Prostate gland (tissue), 2 donors: ENCODE data around the gene FKBP7. TPM values are rescaled to one million over a fixed set of nuclear protein-coding genes. Genes with fewer than 3 reads are reported as not detected.

Experiments used
- DNase-seq: peaks from one replicate; pipeline ENCODE4 v3.0.0-alpha.2; 2019; ENCODE audit warnings: low spot score
- H3K27ac ChIP-seq, 2 donors: fragments of 200-600 bp; sonication (generic); 2 replicates each; pipeline ENCODE4 v1.5.1; 2017 to 2019
- H3K27me3 ChIP-seq: fragments of 200-600 bp; sonication (generic); replicated peaks from 2 replicates; pipeline ENCODE4 v1.5.1; 2019; ENCODE audit not compliant: insufficient read depth
- H3K36me3 ChIP-seq, 2 donors: fragments of 200-600 bp; sonication (generic); 1 replicate in 1 of 2; 2 replicates in 1 of 2; pipeline versions ENCODE4 v1.5.1 to v1.8.1; 2017 to 2019
- H3K4me1 ChIP-seq: fragments of 200-600 bp; sonication (generic); replicated peaks from 2 replicates; pipeline ENCODE4 v1.5.1; 2019
- H3K4me3 ChIP-seq, 2 donors: fragments of 200-600 bp; sonication (generic); 2 replicates each; pipeline ENCODE4 v1.5.1; 2017 to 2019
- H3K9me3 ChIP-seq: fragments of 200-600 bp; sonication (generic); 2 replicates; pipeline ENCODE4 v1.5.1; 2017
- CTCF ChIP-seq, 4 experiments: fragments of 200-600 bp in 2 of 4; fragments of 450-650 bp in 2 of 4; sonication (generic) in 2 of 4; IDR thresholded peaks; 1 replicate in 3 of 4; 2 replicates in 1 of 4; pipeline ENCODE4 v1.5.1; 2016 to 2019; ENCODE audit warnings: antibody characterized with exemption in 4 of 4, mild to moderate bottlenecking in 2 of 4, moderate library complexity in 2 of 4
- POLR2A ChIP-seq: fragments of 450-650 bp; IDR thresholded peaks from one replicate; pipeline ENCODE4 v1.6.1; 2016; ENCODE audit warnings: antibody characterized with exemption, mild to moderate bottlenecking
- POLR2AphosphoS5 ChIP-seq: sonication (generic); formaldehyde crosslinking; IDR thresholded peaks from one replicate; pipeline ENCODE4 v1.6.1; 2017; ENCODE audit warnings: antibody characterized with exemption
- WGBS: methylation state at CpG from one replicate; pipeline ENCODE4 v1.1.5; 2018; 5-methylcytosine and 5-hydroxymethylcytosine counted together
- intact Hi-C: fragments of 100-400 bp; cut with DNase I; formaldehyde crosslinking; loops from one replicate; pipeline ENCODE4 v1.14.2; 2022
- total RNA-seq, 2 donors: library from RNA; depleted of rRNA; stranded (reverse); fragments of >200 nt; gene quantifications; one replicate each; pipeline ENCODE4 v1.1.0, GENCODE V29; 2016

The FKBP7 gene
- total RNA-seq, 2 donors from 2014 or later, result 6.0 to 12.5 TPM

- no peaks in the 10 kb centered on the region for H3K27me3 ChIP-seq
- DNase-seq, result no peak
- H3K4me1 ChIP-seq, result no peaks in the 10 kb centered on the region
- H3K27ac ChIP-seq, result peak overlapping the region; percentile 57 to 61
- H3K9me3 ChIP-seq, result no peaks in the 10 kb centered on the region
- WGBS, result 64% methylated on average over 8 of the region's 8 CpGs
- H3K36me3 ChIP-seq, result no peaks in the 10 kb centered on the region
- peak overlapping the region; percentile 40 to 47 for H3K4me3 ChIP-seq
- intact Hi-C loops, result no loop called here
- TF ChIP-seq POLR2A, result no peak
- TF ChIP-seq CTCF (IDR thresholded peaks at IDR 0.05), result no peak
- no peak for TF ChIP-seq POLR2AphosphoS5
Observed at GRCh38 chr2:178523596-178524134, 45.3 kb upstream of the FKBP7 start.

DNA sequence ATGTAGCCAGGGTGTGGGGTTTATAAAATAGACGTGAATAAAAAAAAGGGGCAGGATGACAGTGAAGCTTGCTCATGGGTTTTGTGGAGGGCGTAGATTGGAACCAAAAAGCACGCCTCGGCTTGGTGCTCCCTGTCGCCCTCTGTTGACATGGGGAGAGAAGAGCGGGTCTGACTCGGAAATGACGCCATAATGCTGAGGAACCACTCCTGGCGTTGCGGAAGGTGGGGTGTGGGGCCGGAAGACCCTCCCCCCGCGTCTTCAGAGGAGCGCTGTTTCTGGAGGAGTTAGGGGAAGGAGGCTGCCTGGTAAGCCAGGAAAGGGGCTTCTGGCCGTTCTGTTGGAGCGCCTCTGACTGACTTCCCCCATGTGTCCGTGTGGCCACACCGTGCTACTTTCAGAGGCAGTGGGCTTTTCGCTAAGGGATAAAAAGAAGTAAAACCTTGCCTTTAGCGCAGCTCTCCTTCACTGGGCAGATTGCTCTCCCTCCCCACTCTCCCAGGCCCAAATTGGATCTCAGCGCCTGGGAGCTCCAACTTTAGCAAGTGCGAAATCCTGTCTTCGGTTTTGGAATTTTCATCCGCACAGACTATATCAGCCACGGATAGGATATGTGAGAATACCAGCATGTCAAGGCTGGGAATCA lies 44.7 kb upstream of the FKBP7 start:
- H3K36me3 ChIP-seq, result no peaks in the 10 kb centered on the region
- H3K4me1 ChIP-seq, result no peaks in the 10 kb centered on the region
- peak overlapping the region; percentile 57 to 61 for H3K27ac ChIP-seq
- peak overlapping the region; percentile 40 to 47 for H3K4me3 ChIP-seq
- peak; percentile 67 for DNase-seq
- intact Hi-C loops, result no loop called here
- no peaks in the 10 kb centered on the region for H3K9me3 ChIP-seq
- peak; percentile 80 for TF ChIP-seq POLR2AphosphoS5
- peak in 3 of 4 experiments; percentile 45 to 79 (median 77) for TF ChIP-seq CTCF (IDR thresholded peaks at IDR 0.05)
- TF ChIP-seq POLR2A, result peak; percentile 63
- 25% methylated on average over 25 of the region's 25 CpGs for WGBS
- no peaks in the 10 kb centered on the region for H3K27me3 ChIP-seq

DNA sequence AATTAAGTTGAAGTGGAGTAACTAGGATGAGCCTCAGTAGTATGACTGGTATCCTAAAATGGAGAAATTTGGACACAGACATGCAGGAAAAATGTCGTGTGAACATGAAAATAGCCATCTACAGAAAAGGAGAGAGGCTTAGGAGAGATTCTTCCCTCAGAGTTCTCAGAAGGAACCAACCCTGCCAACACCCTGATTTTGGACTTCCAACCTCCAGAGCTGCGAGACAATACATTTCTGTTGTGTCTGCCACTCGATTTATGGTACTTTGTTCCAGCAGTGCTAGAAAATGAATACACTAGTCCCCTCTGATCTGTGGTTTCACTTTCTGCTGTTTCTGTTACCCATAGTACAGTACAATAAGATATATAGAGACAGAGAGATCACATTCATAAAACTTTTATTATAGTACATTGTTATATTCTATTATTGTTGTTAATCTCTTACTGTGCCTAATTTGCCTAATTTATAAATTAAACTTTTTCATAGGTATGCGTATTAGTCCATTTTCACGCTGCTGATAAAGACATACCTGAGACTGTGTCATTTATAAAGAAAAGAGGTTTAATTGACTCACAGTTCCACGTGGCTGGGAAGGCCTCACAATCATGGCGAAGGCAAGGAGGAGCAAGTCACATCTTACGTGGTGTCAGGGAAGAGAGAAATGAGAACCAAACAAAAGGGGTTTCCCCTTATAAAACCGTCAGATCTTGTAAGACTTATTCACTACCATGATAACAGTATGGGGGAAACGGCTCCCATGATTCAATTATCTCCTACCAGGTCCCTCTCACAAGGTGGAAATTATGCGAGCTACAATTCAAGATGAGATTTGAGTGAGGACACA lies 43.1 kb upstream of the FKBP7 start:
- WGBS, result 94% methylated on average over 11 of the region's 11 CpGs
- intact Hi-C loops, result no loop called here
- no peak overlapping the region for H3K4me3 ChIP-seq

GRCh38 chr2:178517496-178517895 lies 39.1 kb upstream of the FKBP7 start:
- WGBS, result 77% methylated on average over 1 of the region's 1 CpG
- no peak for DNase-seq
- TF ChIP-seq CTCF (IDR thresholded peaks at IDR 0.05), result no peak
- no peak for TF ChIP-seq POLR2AphosphoS5
- no peak for TF ChIP-seq POLR2A
- H3K9me3 ChIP-seq, result no peaks in the 10 kb centered on the region
- H3K4me1 ChIP-seq, result no peaks in the 10 kb centered on the region
- no peak overlapping the region for H3K4me3 ChIP-seq
- no peaks in the 10 kb centered on the region for H3K36me3 ChIP-seq
- H3K27me3 ChIP-seq, result no peaks in the 10 kb centered on the region
- H3K27ac ChIP-seq, result no peak overlapping the region
- intact Hi-C loops, result no loop called here

More for the DNA sequence above, 43.1 kb upstream of the FKBP7 start:
- no peaks in the 10 kb centered on the region for H3K4me1 ChIP-seq
- no peak overlapping the region for H3K27ac ChIP-seq
- no peaks in the 10 kb centered on the region for H3K36me3 ChIP-seq
- no peak for DNase-seq
- no peaks in the 10 kb centered on the region for H3K9me3 ChIP-seq
- no peaks in the 10 kb centered on the region for H3K27me3 ChIP-seq
- TF ChIP-seq CTCF (IDR thresholded peaks at IDR 0.05) (no peak), POLR2A (no peak), POLR2AphosphoS5 (no peak)
